ENCODE results near the gene TLE1.

Gene TLE1

DNA sequence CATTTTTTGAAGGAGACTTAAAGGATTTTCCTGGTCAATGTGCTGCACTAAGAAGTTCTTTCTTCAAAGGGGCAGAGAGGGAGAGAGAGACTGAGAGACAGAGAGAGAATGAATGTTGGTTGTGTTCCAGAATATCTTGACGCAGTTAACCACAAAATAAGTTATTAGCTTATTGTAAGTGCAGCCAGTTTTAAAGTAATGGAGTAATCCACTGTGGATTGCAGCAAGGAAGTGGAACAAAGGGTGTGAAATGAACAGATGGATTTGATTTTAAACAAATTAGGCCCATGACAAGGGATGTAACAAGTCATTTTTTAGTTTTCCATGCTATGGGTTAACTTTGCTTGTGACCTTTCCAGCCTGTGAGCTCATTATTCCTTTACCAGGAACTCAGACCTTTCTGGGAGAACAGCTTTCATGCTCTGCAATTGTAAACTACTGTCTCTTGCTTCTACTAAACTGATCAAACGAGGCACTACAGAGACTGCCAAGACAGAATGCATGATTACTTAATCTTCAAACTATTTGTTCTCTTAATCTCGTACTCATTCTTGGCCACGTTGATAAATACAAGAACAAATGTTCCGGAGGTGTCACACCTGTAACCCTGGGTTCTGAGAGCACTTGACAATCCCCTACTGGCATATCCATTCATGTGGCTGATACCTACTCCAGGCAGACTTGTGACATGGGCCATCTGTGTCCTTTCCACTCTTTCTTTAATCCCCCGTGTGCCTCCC is 131.1 kb downstream of the TLE1 start:
- ChIA-PET CTCF (no interaction called here), POLR2A (no interaction called here)
- Histone ChIP-seq H3K4me3 (ENCODE audit: control insufficient read depth in 1 of 7, extremely low read depth in 1 of 7, insufficient read depth in 4 of 7, low read depth in 2 of 7, low read length in 6 of 7) (no peak overlapping the region), H3K36me3 (ENCODE audit: control insufficient read depth in 4 of 4, insufficient read depth in 4 of 4, low read length in 3 of 4) (no peaks in the 10 kb centered on the region), H3K27ac (ENCODE audit: insufficient read depth in 1 of 2, low read depth in 1 of 2, low read length in 2 of 2, poor library complexity in 1 of 2, severe bottlenecking in 2 of 2) (no peak overlapping the region), H3K27me3 (replicated peaks in 2 of 5; ENCODE audit: control insufficient read depth in 4 of 5, insufficient read depth in 5 of 5, low read length in 4 of 5) (peaks cover 0 to 5% (median 0%) of the 10 kb centered on the region in 5 experiments), H3K4me1 (ENCODE audit: control extremely low read depth in 1 of 4, control insufficient read depth in 4 of 4, insufficient read depth in 4 of 4, low read length in 3 of 4) (no peaks in the 10 kb centered on the region), H3K9me3 (ENCODE audit: control extremely low read depth in 1 of 5, control insufficient read depth in 4 of 5, insufficient read depth in 2 of 5, low read depth in 1 of 5, low read length in 4 of 5) (no peaks in the 10 kb centered on the region)
- 84% methylated on average over 5 of the region's 6 CpGs for WGBS (ENCODE audit: insufficient coverage)
- no peak for DNase-seq

DNA sequence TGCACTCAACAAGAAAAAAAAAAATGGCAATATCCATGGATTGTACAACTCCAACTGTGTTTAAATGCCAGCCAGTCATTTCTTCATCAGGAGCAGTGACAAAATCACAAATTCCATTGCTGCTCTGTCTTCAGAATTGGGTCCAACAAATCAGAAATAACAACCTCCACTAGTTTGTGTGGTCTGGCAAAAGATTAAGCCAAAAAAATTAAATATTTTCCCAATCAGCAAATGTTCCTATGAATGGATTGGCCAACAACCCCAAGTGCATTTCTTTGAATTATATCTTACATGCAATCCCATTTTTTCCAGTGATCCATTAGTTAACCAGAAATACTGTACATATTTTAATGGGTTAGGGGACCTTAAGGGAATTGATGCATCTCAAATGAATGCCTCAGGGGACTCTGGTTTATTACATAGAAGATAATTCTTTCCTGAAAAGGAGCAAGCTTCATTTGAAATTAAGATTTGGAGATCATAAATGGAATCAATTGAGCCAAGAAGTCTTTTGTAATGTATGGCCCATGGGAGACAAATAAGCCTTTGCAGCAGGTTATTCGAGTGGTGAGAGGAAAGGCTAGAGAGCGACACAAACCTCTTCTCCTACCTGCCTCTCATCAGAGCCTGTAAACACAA is 131.8 kb downstream of the TLE1 start:
- H3K4me3 ChIP-seq (ENCODE audit: control insufficient read depth in 1 of 7, extremely low read depth in 1 of 7, insufficient read depth in 4 of 7, low read depth in 2 of 7, low read length in 6 of 7), result no peak overlapping the region
- H3K27me3 ChIP-seq (replicated peaks in 2 of 5; ENCODE audit: control insufficient read depth in 4 of 5, insufficient read depth in 5 of 5, low read length in 4 of 5), result peaks cover 0 to 5% (median 0%) of the 10 kb centered on the region in 5 experiments
- no peaks in the 10 kb centered on the region for H3K4me1 ChIP-seq (ENCODE audit: control extremely low read depth in 1 of 4, control insufficient read depth in 4 of 4, insufficient read depth in 4 of 4, low read length in 3 of 4)
- ChIA-PET CTCF (no interaction called here), POLR2A (no interaction called here)
- no CpG with 5 or more reads among the region's 2 CpGs for WGBS (ENCODE audit: insufficient coverage)
- DNase-seq, result no peak
- H3K9me3 ChIP-seq (ENCODE audit: control extremely low read depth in 1 of 5, control insufficient read depth in 4 of 5, insufficient read depth in 2 of 5, low read depth in 1 of 5, low read length in 4 of 5), result no peaks in the 10 kb centered on the region
- no peak overlapping the region for H3K27ac ChIP-seq (ENCODE audit: insufficient read depth in 1 of 2, low read depth in 1 of 2, low read length in 2 of 2, poor library complexity in 1 of 2, severe bottlenecking in 2 of 2)
- H3K36me3 ChIP-seq (ENCODE audit: control insufficient read depth in 4 of 4, insufficient read depth in 4 of 4, low read length in 3 of 4), result no peaks in the 10 kb centered on the region

DNA sequence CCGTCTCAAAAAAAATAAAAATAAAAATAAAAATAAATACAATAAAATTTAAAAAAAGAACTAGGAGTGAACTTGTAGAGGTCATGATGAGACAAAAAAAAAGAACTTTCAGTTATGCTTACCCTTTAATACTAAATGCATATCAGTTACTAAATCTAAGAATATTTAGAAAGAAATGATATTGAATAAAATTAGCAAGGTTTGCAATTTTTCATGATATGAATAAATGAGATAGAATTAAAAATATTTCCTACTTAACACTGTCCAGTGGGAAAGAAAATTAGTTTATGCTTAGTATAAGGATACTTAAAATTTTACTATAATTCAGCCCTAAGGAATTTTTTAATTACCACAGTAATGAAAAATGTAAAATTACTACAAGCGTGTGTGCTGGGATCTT is 132.4 kb downstream of the TLE1 start:
- Histone ChIP-seq H3K27ac (ENCODE audit: insufficient read depth in 1 of 2, low read depth in 1 of 2, low read length in 2 of 2, poor library complexity in 1 of 2, severe bottlenecking in 2 of 2) (no peak overlapping the region), H3K4me1 (ENCODE audit: control extremely low read depth in 1 of 4, control insufficient read depth in 4 of 4, insufficient read depth in 4 of 4, low read length in 3 of 4) (no peaks in the 10 kb centered on the region), H3K27me3 (replicated peaks in 2 of 5; ENCODE audit: control insufficient read depth in 4 of 5, insufficient read depth in 5 of 5, low read length in 4 of 5) (peaks cover 0 to 5% (median 0%) of the 10 kb centered on the region in 5 experiments), H3K36me3 (ENCODE audit: control insufficient read depth in 4 of 4, insufficient read depth in 4 of 4, low read length in 3 of 4) (no peaks in the 10 kb centered on the region), H3K4me3 (ENCODE audit: control insufficient read depth in 1 of 7, extremely low read depth in 1 of 7, insufficient read depth in 4 of 7, low read depth in 2 of 7, low read length in 6 of 7) (no peak overlapping the region), H3K9me3 (ENCODE audit: control extremely low read depth in 1 of 5, control insufficient read depth in 4 of 5, insufficient read depth in 2 of 5, low read depth in 1 of 5, low read length in 4 of 5) (no peaks in the 10 kb centered on the region)
- no peak for DNase-seq
- ChIA-PET POLR2A (no interaction called here), CTCF (no interaction called here)
- 100% methylated on average over 1 of the region's 2 CpGs for WGBS (ENCODE audit: insufficient coverage)

DNA sequence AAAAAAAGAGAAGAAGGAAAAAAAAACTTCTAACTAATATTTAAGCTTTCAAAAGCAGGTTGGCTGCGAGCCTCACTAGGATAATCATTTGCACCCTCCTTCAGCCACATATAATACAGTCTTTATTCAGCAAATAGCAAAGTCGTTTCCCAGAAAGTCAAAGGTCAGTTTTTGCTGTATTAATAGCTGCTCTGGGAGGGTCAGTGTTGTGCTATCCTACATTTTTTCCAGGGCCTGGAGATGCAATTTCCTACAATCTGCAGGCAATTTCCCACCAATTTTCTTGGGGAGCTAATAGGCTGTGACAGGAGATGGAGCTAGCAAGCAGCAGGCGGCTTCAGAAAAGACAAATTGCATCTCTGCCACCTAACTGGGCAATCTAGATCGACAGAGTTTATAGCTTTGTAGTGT is 136.8 kb downstream of the TLE1 start:
- ChIA-PET CTCF (interaction anchor here (0.7 to 1.4 kb wide), 3 partner anchors 14 to 131 kb away, joined by 3 read pairs; no protein-coding TSS in a partner anchor), POLR2A (no interaction called here)
- Histone ChIP-seq H3K36me3 (ENCODE audit: control insufficient read depth in 4 of 4, insufficient read depth in 4 of 4, low read length in 3 of 4) (no peaks in the 10 kb centered on the region), H3K4me1 (ENCODE audit: control extremely low read depth in 1 of 4, control insufficient read depth in 4 of 4, insufficient read depth in 4 of 4, low read length in 3 of 4) (no peaks in the 10 kb centered on the region), H3K4me3 (ENCODE audit: control insufficient read depth in 1 of 7, extremely low read depth in 1 of 7, insufficient read depth in 4 of 7, low read depth in 2 of 7, low read length in 6 of 7) (no peak overlapping the region), H3K9me3 (ENCODE audit: control extremely low read depth in 1 of 5, control insufficient read depth in 4 of 5, insufficient read depth in 2 of 5, low read depth in 1 of 5, low read length in 4 of 5) (no peaks in the 10 kb centered on the region), H3K27ac (ENCODE audit: insufficient read depth in 1 of 2, low read depth in 1 of 2, low read length in 2 of 2, poor library complexity in 1 of 2, severe bottlenecking in 2 of 2) (no peak overlapping the region), H3K27me3 (replicated peaks in 2 of 5; ENCODE audit: control insufficient read depth in 4 of 5, insufficient read depth in 5 of 5, low read length in 4 of 5) (peaks cover 0 to 2% (median 0%) of the 10 kb centered on the region in 5 experiments)
- 94% methylated on average over 2 of the region's 4 CpGs for WGBS (ENCODE audit: insufficient coverage)
- no peak for DNase-seq

DNA sequence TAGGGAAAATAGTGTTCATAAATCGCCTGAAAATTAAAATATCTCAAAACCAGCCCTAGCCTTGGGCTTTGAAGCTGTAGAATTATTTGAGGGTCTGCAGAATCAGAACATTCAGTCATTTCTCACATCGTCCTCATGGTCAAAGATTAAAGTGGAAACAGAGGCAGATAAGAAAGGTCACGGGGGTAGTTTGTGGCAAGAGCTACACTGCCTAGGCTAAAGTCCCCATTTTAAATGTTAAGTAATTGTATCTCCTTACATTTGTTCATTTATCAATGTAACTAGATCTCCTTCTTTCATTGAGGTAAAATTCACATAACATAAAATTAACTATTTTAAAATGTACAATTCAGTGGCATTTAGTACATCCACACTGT is 139.2 kb downstream of the TLE1 start:
- Histone ChIP-seq H3K4me1 (ENCODE audit: control extremely low read depth in 1 of 4, control insufficient read depth in 4 of 4, insufficient read depth in 4 of 4, low read length in 3 of 4) (no peaks in the 10 kb centered on the region), H3K4me3 (ENCODE audit: control insufficient read depth in 1 of 7, extremely low read depth in 1 of 7, insufficient read depth in 4 of 7, low read depth in 2 of 7, low read length in 6 of 7) (no peak overlapping the region), H3K27me3 (replicated peaks in 2 of 5; ENCODE audit: control insufficient read depth in 4 of 5, insufficient read depth in 5 of 5, low read length in 4 of 5) (peaks cover 0 to 2% (median 0%) of the 10 kb centered on the region in 5 experiments), H3K9me3 (ENCODE audit: control extremely low read depth in 1 of 5, control insufficient read depth in 4 of 5, insufficient read depth in 2 of 5, low read depth in 1 of 5, low read length in 4 of 5) (no peaks in the 10 kb centered on the region), H3K27ac (ENCODE audit: insufficient read depth in 1 of 2, low read depth in 1 of 2, low read length in 2 of 2, poor library complexity in 1 of 2, severe bottlenecking in 2 of 2) (no peak overlapping the region), H3K36me3 (ENCODE audit: control insufficient read depth in 4 of 4, insufficient read depth in 4 of 4, low read length in 3 of 4) (no peaks in the 10 kb centered on the region)
- ChIA-PET CTCF (no interaction called here), POLR2A (no interaction called here)
- DNase-seq, result no peak
- WGBS (ENCODE audit: insufficient coverage), result 50% methylated on average over 1 of the region's 3 CpGs

DNA sequence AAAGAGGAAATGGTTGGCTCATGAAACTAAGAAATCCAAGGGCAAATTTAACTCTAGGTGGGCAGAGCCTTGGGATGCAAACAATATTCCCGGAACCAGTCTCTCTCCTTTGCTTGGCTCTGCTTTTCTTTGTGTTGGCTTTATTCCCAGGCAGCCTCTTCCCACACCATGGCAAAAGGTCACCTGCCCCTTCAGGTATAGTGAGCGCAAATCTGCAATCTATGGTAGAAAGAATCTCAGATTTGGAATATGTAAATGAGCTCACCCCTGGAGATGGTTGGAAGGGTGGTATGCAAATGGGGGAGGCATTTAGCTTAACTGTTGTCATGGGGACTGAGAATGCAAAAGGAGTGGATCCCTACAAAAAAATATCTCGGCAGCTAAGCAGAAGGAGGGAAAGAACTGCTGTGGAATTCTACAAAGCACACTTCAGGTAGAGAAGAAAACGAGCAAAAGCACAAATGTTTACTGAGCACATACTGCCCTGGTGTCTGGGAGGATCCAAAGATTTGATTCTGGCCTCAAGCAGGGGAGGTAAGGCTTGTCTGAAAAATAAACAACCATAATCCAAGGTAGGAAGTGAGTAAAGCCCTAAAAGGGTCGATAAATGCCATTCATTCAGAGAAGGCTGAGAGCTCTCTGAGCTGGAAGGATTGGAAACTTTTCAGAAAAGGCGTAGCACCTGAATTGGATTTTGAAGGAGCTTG is 139.7 kb downstream of the TLE1 start:
- no peak overlapping the region for H3K4me3 ChIP-seq (ENCODE audit: control insufficient read depth in 1 of 7, extremely low read depth in 1 of 7, insufficient read depth in 4 of 7, low read depth in 2 of 7, low read length in 6 of 7)
- DNase-seq, result no peak
- H3K36me3 ChIP-seq (ENCODE audit: control insufficient read depth in 4 of 4, insufficient read depth in 4 of 4, low read length in 3 of 4), result no peaks in the 10 kb centered on the region
- H3K27me3 ChIP-seq (replicated peaks in 2 of 5; ENCODE audit: control insufficient read depth in 4 of 5, insufficient read depth in 5 of 5, low read length in 4 of 5), result peaks cover 0 to 2% (median 0%) of the 10 kb centered on the region in 5 experiments
- no peak overlapping the region for H3K27ac ChIP-seq (ENCODE audit: insufficient read depth in 1 of 2, low read depth in 1 of 2, low read length in 2 of 2, poor library complexity in 1 of 2, severe bottlenecking in 2 of 2)
- ChIA-PET CTCF (no interaction called here), POLR2A (no interaction called here)
- no peaks in the 10 kb centered on the region for H3K9me3 ChIP-seq (ENCODE audit: control extremely low read depth in 1 of 5, control insufficient read depth in 4 of 5, insufficient read depth in 2 of 5, low read depth in 1 of 5, low read length in 4 of 5)
- H3K4me1 ChIP-seq (ENCODE audit: control extremely low read depth in 1 of 4, control insufficient read depth in 4 of 4, insufficient read depth in 4 of 4, low read length in 3 of 4), result no peaks in the 10 kb centered on the region
- 82% methylated on average over 4 of the region's 6 CpGs for WGBS (ENCODE audit: insufficient coverage)

DNA sequence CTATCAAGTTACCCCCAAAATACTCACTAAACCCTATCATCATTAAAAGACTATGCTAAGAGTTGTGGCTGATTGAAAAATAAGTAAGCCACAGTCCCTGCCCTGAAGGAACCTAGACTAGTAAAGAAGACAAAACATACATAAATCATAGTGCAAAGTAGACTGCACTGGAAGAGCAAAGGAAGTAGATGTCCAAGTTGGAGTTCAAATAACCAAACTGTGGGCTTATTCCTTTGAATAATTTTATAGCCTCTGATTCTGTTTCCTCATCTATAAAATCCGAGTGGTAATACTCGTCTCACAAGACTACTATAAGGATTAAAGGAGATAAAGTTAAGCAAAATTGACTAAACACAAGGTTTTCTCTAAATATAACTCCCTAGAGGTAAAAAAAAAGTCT is 140.4 kb downstream of the TLE1 start:
- no peaks in the 10 kb centered on the region for H3K9me3 ChIP-seq (ENCODE audit: control extremely low read depth in 1 of 5, control insufficient read depth in 4 of 5, insufficient read depth in 2 of 5, low read depth in 1 of 5, low read length in 4 of 5)
- DNase-seq, result no peak
- H3K27me3 ChIP-seq (replicated peaks in 2 of 5; ENCODE audit: control insufficient read depth in 4 of 5, insufficient read depth in 5 of 5, low read length in 4 of 5), result peaks cover 0 to 2% (median 0%) of the 10 kb centered on the region in 5 experiments
- no peak overlapping the region for H3K4me3 ChIP-seq (ENCODE audit: control insufficient read depth in 1 of 7, extremely low read depth in 1 of 7, insufficient read depth in 4 of 7, low read depth in 2 of 7, low read length in 6 of 7)
- no peak overlapping the region for H3K27ac ChIP-seq (ENCODE audit: insufficient read depth in 1 of 2, low read depth in 1 of 2, low read length in 2 of 2, poor library complexity in 1 of 2, severe bottlenecking in 2 of 2)
- ChIA-PET CTCF (no interaction called here), POLR2A (no interaction called here)
- no CpG with 5 or more reads among the region's 2 CpGs for WGBS (ENCODE audit: insufficient coverage)
- no peaks in the 10 kb centered on the region for H3K4me1 ChIP-seq (ENCODE audit: control extremely low read depth in 1 of 4, control insufficient read depth in 4 of 4, insufficient read depth in 4 of 4, low read length in 3 of 4)
- H3K36me3 ChIP-seq (ENCODE audit: control insufficient read depth in 4 of 4, insufficient read depth in 4 of 4, low read length in 3 of 4), result no peaks in the 10 kb centered on the region

Data from common myeloid progenitor, CD34-positive (primary cell).